ENCODE data around the gene SACM1L.
"Not testable (repeated sequence)": the region's sequence is repeated elsewhere in the genome, so short reads cannot be mapped to it uniquely, and the experiment has no call there.

The SACM1L gene

DNA sequence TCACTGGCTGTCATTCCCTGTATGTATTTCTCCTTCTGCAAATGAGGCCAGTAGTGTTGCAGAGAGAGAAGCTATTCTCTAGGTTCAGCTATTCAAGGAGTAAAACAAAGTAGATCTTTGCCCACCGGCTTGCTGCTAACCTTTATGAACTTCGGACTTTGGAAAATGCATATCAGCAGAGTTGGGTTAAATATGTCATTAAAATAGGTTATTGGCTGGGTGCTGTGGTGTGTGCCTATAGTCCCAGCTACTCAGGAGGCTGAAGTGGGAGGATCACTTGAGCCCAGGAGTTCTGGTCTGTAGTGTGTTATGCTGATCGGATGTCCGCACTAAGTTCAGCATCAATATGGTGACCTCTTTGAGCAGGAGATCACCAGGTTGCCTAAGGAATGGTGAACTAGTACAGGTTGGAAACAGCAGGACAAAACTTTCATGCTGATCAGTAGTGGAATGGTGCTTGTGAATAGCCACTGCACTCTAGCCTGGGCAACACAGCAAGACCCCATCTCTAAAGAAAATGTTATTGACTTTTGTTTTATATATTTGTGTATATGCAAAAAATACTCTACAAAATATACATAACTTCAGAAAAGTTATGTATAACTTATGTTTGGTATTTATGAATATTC is 53.4 kb downstream of the SACM1L start:
- no peak for DNase-seq

DNA sequence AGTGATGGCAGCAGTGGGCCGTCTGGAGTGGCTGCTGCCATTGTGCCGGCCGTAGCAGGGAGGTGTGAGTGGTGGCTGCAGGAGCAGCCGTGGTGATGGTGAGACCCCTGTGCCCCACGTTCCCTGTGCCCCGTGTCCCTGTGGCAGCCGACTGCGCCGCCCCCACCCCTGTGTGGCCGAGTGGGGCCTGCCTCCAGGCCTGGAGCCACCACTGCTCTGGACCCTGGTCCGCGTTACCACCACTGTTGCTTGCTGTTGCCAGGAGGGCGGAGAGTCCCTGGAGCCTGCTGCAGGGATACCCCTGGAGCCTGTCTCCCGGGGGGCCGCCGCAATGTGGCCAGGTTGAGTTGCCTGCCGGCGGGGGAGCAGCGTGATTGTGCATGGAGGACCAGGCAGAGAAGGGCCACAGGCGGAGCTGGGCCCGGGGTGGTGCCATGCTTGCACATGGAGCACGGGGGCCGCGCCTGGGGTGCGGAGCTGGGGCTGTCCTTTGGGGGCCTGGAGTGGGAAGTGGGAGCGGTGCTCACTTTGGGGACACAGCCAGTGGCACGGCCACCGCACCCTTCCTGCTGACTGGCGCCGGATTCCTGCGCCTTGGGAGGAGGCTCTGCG is 57.1 kb downstream of the SACM1L start:
- no peak for DNase-seq

DNA sequence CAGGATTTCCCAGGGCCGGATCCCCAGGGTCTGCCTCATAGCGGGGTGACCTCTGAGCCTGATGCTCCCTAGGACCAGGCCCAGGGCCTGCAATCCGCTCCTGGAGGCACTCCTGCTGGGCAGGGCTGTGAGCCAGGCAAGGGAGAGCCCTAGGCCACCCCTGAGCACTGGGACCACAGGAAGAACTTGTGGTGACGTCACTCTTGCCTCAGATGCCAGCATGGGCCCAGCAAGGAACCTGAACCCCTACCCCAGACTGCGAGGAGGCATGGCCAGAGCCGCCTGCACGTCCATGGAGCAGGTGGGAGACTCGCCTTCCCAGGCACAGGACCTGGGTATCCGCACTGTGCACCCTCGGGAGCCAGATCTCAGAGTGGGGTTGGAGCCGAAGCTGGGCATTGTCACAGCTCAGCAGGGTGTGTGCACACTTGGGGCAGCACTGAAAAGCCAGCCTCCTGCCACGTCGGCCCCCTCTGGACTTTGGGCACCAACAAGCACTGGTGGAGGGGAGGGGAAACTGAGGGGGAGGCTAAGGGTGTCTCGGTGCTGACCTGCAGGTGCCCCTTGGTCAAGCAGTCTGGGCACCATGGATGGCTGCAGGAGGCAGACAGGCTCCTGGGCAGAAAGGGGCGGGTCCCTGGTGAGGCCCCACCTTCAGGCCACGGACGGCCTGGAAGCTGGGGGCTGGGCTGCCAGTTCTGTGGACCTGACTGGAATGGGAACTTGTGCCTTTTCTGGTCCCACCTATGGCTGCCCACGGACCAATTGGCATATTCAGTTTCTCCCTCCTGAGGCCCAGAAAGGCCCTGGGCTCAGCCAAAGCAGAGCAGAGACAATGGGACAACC is 57.8 kb downstream of the SACM1L start:
- no peak for DNase-seq

DNA sequence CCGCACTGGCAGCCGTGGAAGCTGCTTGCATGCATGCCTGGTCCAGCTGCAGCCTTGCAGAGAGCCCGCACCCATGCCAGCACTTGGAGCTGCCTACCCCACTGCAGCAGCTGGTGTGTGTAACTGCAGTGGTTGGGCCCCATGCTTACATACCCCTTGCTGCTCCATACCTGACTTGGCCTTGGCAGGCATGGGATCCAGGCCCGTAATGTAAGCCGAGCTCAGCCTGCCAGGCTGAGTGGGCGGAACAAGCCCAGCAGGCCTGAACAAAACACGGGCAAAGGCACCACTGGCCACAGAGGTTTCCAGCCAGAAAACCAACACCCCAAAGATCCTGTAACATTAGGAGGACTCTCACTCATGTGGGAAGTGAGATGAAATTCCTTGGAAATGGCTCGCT is 58.9 kb downstream of the SACM1L start:
- DNase-seq = no peak

DNA sequence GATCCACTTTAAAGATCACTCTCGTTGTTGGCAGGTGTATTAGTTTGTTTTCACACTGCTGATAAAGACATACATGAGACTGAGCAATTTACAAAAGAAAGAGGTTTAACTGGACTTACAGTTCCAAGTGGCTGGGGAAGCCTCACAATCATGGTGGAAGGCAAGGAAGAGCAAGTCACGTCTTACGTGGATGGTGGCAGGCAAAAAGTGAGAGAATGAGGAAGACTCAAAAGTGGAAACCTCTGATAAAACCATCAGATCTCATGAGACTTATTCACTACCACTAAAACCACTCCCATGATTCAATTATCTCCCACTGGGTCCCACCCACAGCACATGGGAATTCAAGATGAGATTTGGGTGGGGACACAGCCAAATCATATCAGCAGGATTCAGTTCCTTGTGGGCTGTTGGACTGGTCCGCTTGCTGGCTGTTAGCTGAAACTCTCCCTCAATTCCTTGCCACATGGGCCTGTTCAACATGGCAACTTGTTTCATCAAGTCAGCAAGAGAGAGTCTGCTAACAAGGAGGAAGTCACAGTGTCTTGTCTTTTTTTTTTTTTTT is 59.9 kb downstream of the SACM1L start:
- not testable (repeated sequence) for DNase-seq

DNA sequence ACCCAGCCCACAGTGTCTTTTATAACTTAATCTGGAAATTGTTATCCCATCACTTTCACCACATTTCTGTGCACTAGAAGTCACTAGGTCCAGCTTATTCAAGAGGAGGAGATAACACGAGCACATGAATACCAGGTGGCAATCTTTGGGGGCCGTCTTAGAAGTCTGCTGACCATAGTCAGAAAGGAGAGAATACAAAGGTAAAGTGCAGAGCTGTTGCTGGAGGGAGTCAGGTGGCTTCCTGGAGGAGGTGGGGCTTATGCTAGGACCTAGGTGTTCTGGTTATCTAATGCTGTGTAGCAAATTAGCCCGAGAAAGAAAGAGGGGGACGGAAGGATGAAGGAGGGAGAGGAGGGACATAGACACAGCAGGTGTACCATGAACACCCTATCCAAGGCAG is 60.7 kb downstream of the SACM1L start:
- DNase-seq = no peak

DNA sequence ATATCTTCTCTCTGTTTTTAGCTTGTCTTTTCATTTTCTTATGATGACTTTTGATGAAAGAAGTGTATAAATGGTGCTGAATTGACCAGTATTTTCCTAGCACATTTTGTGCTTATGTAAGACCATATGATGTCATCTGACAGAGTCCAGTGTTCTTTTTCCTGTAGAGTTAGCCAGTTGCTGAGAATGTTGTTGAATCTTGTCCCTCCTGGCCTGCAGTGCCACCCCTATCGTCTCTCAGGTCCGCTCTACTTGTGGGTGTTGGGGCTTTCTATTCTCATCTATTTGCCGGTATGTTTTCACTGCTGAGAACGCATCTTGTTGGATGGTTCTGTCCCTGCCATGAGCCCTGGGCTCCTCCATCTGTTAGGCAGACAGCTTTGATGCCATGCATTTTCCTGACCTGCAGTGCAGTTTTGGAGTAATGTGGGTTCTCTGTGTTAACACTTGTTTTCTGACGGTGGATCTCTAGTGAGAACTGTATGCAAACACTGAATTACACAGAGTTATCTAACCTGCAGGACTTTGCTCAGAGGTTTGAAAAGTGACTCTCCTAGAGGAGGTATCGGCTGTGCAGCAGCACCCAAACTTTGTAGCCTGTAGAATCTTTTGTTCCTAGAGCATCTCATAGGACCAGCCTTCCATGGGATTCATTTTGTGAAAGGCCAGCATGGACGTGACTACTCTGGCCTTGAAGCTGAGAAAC is 62.5 kb downstream of the SACM1L start:
- no peak for DNase-seq

DNA sequence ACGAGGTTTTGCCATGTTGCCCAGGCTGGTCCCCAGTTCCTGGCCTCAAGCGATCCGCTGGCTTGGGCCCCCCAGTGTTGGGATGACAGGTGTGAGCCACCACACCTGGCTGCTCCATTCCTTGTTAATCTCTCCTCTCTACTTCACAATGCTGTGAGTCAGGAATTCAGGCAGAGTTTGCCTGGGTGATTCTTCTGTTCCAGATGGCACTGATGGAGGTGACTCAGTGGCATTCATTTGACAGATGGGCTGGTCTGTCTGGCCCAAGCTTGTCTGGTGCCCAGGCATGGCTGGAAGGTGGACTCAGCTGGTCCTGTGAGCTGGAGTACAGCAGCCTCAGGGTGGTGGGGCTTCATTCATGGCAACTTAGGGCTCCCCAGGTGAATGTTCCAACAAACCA is 63.9 kb downstream of the SACM1L start:
- no peak for DNase-seq

DNA sequence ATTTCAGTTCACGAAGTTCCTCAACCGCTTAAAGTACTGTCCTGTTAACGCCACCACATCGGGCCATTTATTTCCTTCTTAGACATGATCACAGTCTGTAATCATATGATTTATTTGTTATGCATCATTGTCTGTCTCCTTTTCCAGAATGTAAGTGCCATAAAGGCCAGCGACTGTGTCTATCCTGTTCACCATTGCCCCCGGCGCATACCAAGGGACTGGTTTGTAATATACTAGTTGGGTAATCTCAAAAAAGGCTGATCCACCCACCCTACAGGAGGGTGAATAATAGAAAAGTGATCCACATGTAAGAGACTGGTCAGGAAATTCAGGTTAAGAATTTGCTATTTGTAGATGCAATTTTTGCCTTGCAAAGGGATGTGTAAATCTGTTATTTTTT is 65.3 kb downstream of the SACM1L start:
- no peak for DNase-seq

DNA sequence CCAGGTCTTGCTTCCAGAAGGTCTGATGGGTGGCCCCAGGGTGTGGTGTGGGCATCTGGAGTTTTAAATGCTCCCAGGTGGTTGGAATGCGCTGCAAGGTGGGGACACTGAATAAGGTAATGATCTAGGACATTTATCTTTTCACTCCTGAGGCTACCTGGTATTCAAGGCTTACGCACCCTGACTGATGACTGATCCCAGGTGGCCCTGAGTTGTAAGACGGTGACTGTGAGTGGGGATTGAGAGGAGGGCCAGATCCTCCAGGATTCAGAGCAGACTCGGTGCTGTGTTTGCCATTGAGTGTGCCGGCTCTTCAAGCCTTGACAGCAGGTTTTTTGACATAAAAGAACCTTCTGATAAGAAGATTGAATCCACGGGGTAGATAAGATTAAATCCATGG is 66.9 kb downstream of the SACM1L start:
- no peak for DNase-seq

DNA sequence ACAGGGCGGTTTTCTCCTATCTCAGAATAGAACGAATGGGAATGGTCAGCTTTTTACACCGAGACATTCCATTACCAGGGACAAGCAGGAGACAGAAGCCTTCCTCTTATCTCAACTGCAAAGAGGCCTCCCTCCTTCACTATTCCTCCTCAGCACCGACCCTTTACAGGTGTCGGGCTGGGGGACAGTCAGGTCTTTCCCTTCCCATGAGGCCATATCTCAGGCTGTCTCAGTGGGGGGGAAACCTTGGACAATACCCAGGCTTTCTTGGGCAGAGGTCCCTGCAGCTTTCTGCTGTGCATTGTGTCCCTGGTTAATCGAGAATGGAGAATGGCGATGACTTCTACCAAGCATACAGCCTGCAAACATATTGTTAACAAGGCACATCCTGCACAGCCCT is 67.9 kb downstream of the SACM1L start:
- not testable (repeated sequence) for DNase-seq

DNA sequence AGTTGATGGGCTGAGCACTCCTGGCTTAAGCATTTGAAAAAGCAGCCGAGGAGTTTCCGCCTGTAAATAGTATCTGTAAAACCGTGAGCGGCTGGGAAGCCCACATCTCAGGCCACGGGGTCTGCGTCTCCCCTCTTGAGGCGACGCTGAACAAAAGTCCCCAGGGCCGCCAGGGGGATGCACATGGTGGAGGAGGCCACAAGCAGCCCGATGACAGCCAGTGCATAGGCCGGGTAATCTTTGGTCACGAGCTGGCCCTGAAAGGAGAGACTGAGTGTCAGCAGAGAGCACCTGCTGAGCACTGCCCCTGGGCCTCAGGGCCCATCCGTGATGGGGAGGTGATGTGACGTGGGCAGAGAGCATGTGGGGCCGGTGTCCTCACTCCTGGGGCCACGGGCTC is 69.7 kb downstream of the SACM1L start:
- DNase-seq = no peak

DNA sequence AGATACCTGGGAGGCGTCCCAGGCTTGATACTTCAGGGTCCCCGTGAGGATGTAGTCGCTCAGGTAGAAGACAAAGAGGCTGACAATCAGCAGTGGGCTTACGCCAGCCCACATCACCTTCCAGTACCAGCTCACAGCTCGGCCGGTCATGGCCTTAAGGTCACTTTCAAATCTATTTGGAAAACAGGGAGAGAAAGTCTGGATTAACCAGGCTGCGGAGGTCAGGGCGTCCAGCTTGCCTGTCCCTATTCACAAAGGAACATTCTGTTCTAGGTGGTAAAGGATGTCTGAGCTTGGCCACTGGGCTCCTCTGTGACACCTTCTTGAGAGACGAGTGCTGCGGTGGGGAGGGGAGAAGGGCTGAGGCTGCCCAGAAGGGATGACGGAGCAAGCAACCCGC is 70.7 kb downstream of the SACM1L start:
- no peak for DNase-seq

DNA sequence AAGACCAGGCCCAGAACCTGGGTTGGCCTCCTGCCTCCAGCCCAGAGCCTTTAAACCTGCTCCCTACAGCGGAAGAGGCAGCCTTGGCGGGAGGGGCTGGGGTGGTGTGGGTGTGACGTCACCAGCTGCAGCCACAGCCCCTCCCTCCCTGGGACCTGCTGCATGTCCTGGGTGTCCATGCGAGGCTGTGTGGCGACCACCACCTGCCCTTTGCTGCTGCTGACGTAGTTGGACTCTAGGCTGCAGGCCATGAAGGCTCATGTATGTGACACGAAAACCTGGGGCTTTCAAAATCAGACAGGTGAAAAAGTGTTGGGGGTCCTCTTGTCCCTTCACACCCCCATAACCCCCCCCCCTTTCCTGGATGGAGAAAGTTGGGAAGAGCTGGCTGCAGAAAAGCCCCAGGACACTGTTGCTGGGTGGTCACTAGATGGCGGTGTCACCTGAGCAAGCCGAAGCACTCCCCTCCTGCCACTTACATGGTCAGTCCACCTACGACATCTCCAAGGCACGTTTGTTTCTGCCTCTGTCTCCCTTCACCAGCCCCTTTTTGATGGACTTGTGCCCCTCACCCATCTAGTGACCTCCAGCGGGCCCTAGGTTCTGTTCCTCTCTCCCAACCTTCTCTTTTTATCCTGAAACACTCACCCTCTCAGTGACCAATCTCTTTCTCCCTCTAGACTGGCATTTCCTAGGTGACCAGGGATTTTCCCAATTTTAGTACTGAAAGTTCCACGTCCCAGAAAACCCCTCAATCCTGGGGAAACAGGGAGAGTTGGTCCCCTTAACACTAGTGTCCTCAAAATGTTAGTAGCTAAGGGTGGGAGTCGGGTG is 71.9 kb downstream of the SACM1L start:
- DNase-seq = peak; percentile 29 to 30

DNA sequence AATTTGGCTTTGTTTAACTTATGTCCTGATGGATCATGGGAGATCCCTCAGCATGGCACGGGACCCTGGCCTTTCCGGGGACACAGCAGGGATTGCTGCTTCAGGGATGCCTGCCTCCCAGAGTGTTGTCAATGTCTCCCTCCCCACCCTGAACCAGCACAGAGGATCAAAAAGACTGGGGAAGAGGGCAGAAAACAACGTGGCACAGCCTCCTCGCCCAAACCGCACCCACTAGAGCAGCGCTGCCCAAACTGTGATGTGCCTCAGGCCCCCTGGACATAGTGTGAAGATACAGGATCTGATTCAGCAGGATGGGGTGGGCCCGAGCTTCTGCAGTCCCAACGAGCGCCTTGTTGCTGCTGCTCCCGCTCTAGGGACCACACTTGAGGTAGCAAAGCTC is 72.6 kb downstream of the SACM1L start:
- no peak for DNase-seq

DNA sequence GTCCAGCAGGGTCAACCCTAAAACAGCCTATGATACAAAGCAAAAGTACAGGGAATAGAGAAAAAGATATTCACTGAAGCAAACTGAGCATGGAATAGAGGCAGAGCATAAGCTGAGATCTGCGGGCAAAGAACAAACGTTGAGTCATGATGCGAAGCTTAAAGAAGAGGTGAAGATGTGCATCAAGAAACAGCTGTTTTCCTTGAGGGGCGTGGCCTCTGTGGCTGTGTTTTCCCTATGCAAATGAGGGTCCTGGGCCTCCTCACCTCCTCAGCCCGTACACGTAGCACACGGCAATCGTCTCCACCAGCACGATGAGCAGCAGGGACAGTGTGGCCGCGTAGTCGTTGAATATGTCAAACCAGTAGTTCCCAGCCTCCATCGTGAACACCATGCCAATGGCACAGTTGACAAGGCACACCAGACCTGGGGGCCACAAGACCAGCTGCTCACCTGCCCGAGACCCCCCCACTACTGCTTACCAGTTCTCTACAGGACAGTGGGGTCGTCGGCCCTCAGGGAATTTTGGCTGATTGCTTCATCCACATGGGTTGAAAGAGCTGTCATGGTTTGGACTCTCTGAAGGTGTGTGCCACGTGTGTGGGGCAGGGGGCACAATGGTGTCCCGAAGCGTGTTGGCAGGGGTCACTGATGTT is 73.6 kb downstream of the SACM1L start:
- DNase-seq = no peak

DNA sequence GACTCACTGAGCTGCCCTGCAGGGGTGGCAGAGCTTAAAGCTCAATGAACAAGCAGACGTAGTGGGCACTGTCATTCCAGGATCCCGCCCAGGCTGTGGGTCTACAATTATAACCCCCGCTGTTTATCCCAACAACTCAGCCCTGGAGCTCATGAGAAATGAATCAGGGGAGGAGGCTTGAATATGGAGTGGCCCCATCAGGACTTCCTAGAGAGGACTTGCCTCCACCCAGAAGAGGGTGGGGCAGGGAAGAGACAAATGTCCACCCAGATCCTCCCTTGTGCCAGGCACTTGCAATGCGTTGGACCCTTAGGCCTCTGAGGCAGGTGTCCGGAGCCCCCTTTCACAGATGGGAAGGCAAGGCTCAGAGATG is 74.1 kb downstream of the SACM1L start:
- no peak for DNase-seq

DNA sequence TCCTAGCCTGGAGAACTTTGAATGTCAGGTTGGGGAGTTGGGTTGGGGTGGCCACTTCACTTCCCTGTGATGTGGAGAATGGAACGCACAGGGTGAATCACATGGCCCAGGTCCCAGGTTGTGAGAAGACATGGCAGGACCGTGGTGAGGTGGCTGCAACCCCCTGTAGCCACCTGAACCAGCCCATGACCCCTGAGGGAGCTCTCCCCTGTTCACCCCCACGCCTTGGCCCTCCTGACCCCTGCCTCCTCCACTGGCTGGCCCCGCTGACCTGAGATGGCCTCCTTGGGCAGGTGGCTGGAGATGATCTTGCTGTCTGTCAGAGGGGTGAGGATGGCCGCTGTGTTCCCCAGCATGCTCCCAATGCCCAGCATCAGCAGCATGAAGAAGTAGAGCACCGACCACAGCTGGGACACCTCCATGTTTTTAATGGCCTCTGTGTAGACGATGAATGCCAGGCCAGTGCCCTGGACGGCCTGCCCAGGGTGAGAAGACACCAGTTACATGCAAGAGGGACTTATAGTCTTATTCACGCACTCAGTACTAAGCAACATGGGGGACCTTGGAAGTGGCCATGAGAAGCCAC is 76.2 kb downstream of the SACM1L start:
- DNase-seq = no peak

DNA sequence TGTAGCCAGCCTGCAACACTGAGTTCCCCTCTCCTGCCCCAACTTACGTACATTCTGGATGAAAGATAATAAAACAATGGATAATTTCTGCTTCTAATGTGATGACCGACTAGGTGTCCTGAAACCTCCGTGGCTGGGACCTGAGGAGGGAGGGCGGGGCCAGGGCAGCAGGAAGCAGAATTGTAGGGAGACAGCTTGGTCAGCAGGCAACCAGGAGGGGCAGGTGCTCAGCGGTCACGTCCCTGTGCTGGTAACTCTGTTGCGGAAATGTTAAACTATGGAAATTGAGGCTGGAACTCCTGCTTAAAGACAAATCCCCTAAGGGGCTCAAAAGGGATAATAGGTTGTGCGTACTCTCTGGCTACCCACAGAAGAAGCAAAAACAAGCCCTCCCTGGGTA is 76.8 kb downstream of the SACM1L start:
- DNase-seq = no peak

DNA sequence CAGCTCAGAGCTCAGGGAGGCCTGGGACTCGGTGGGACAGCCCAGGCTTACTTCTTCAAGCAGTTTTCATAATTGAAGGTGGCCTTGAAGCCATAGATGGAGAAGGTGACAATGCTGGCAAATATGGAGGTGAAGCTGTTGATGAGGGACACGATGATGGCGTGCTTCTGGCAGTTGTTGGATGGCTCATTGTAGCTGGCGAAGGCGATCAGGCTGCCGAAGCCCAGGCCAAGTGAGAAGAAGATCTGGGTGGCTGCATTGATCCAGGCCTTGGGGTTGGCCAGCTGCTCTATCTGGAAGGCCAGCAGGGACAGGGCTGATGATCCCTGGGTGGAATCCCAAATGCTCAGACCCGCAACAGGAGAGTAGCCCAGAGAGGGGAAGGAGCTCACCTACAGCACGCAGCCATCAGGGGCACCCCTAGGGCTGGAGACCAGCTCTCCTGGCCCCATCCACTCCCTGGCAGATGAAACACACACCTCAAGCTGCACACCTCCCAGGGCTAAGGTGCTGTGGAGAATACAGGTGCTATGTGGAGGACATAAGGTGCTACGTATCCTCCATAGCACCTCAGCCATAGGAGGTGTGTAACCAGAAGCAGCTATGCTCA is 82.1 kb downstream of the SACM1L start:
- no peak for DNase-seq

DNA sequence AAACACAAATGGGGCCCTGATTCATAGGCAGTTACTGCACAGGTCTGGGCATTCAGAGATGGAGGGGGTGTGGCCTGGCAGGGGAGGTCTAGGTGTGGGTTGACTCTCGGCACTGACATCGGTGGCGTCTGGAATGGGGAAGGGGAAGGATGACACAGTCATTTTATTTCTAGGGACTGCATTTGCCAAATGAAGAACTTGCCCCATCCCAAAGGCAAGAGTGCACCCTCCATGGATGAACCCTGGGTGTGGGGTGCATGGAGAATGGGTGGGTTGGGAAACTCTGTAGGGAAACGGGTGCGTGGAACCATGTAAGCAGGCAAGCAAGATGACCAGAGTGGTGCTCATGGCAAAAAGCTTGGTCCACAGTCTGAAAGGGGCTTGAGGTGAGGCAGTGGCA is 82.6 kb downstream of the SACM1L start:
- no peak for DNase-seq
